BLaER1 treated with 17β-estradiol and CSF1 and Interleukin-3, amounts not matched to agents 10 nM and 100 nM (cell line): ENCODE data around the gene USP6NL.

Source experiments
- H3K27ac ChIP-seq, 11 experiments: shearing (Covaris generic); formaldehyde crosslinking; 2 replicates each; pipeline ENCODE4 v1.8.1; 2022
- H3K27me3 ChIP-seq, 11 experiments: shearing (Covaris generic); formaldehyde crosslinking; 2 replicates each; pipeline ENCODE4 v1.8.1; 2022
- H3K36me3 ChIP-seq, 11 experiments: shearing (Covaris generic); formaldehyde crosslinking; 2 replicates each; pipeline ENCODE4 v1.8.1; 2022
- H3K4me1 ChIP-seq, 10 experiments: shearing (Covaris generic); formaldehyde crosslinking; 2 replicates each; pipeline ENCODE4 v1.8.1; 2022
- H3K4me2 ChIP-seq, 11 experiments: shearing (Covaris generic); formaldehyde crosslinking; 2 replicates each; pipeline ENCODE4 v1.8.1; 2022
- H3K4me3 ChIP-seq, 10 experiments: shearing (Covaris generic); formaldehyde crosslinking; 2 replicates each; pipeline ENCODE4 v1.8.1; 2022
- H3K9ac ChIP-seq, 11 experiments: shearing (Covaris generic); formaldehyde crosslinking; 2 replicates each; pipeline ENCODE4 v1.8.1; 2022
- H3K9me3 ChIP-seq, 11 experiments: shearing (Covaris generic); formaldehyde crosslinking; replicated peaks in 1 of 11; 2 replicates each; pipeline ENCODE4 v1.8.1; 2022
- H4K20me1 ChIP-seq, 11 experiments: shearing (Covaris generic); formaldehyde crosslinking; 2 replicates each; pipeline ENCODE4 v1.8.1; 2022
- Cebpa-rat ChIP-seq, 11 experiments: shearing (Covaris generic); IDR thresholded peaks; 2 replicates each; pipeline ENCODE4 v1.8.1; 2022

USP6NL gene

DNA sequence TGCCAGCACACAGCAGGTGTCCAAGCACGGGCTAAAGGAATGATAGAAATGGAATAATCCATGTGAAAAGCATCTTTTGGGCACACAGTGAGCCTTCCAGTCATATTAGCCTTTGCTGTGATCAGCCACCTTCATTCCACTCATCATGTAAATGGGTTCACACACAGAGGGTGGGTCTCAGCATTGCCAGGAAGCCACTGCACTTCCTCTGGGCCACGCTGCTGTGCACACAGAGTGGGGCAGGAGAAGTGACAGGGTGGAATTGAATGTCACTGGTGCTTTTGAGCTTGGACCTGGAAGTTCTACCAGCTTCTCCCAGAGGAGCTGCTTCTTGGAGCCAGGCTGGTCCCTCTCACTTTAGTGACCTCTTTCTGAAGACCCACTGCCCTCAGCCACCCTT, 203.5 kb downstream of the USP6NL start:
- H3K36me3 ChIP-seq: no peaks in the 10 kb centered on the region
- no peaks in the 10 kb centered on the region for H3K27me3 ChIP-seq
- no peaks in the 10 kb centered on the region for H4K20me1 ChIP-seq
- TF ChIP-seq Cebpa-rat (IDR thresholded peaks at IDR 0.05): no peak
- peaks cover 24 to 40% (median 34%) of the 10 kb centered on the region in 11 experiments for H3K9me3 ChIP-seq
- H3K27ac ChIP-seq: no peak overlapping the region
- H3K4me3 ChIP-seq: no peak overlapping the region
- H3K4me1 ChIP-seq: peaks cover 14 to 54% (median 46%) of the 10 kb centered on the region in 10 experiments
- no peak overlapping the region for H3K9ac ChIP-seq
- H3K4me2 ChIP-seq: peak overlapping the region in 8 of 11 experiments; percentile 41 to 61 (median 48); a peak in 15 of 22 replicates

DNA sequence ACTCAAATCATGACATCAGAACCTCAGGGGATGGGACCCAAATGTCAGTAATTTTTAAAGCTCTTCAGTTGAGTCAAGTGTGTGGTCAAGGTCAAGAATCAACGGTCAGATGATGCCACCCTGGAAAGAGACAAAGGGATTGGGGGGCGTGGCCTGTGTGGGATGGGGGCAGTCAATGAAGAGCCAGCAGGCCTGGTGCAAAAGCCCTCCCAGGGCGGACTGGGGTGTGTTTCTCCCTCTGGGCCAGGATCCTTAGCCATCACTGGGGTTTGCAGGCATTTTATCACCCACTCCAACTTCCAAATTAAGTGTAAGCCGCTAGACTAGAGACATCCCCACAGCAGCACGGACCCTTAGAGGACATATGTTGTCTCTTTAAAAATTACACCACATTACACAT, 204.7 kb downstream of the USP6NL start:
- no peak overlapping the region; a peak in 1 of 22 replicates for H3K27ac ChIP-seq
- H4K20me1 ChIP-seq: no peaks in the 10 kb centered on the region
- no peak for TF ChIP-seq Cebpa-rat (IDR thresholded peaks at IDR 0.05)
- no peak overlapping the region for H3K4me2 ChIP-seq
- H3K4me3 ChIP-seq: no peak overlapping the region
- no peak overlapping the region for H3K9ac ChIP-seq
- no peaks in the 10 kb centered on the region for H3K36me3 ChIP-seq
- H3K4me1 ChIP-seq: peaks cover 22 to 66% (median 58%) of the 10 kb centered on the region in 10 experiments
- H3K27me3 ChIP-seq: no peaks in the 10 kb centered on the region
- peaks cover 15 to 33% (median 24%) of the 10 kb centered on the region in 11 experiments for H3K9me3 ChIP-seq

GRCh38 chr10:11404901-11405300, 206.5 kb downstream of the USP6NL start:
- peak overlapping the region in 9 of 11 experiments; percentile 4 to 77 (median 62); a peak in 15 of 22 replicates for H3K27ac ChIP-seq
- no peaks in the 10 kb centered on the region for H4K20me1 ChIP-seq
- H3K4me2 ChIP-seq: peak overlapping the region; percentile 50 to 91 (median 84)
- no peaks in the 10 kb centered on the region for H3K27me3 ChIP-seq
- no peak for TF ChIP-seq Cebpa-rat (IDR thresholded peaks at IDR 0.05)
- peak overlapping the region in 6 of 11 experiments; percentile 19 to 48 (median 42); a peak in 8 of 22 replicates for H3K9ac ChIP-seq
- H3K4me1 ChIP-seq: peaks cover 32 to 79% (median 68%) of the 10 kb centered on the region in 10 experiments
- no peaks in the 10 kb centered on the region for H3K36me3 ChIP-seq
- H3K4me3 ChIP-seq: peak overlapping the region in 2 of 10 experiments; percentile 5 to 21; a peak in 1 of 20 replicates
- peaks cover 14 to 33% (median 24%) of the 10 kb centered on the region in 11 experiments for H3K9me3 ChIP-seq
